Kidney (tissue), 14 donors: Measurements from ENCODE around the gene NTNG2. TPM values are rescaled to one million over a fixed set of nuclear protein-coding genes. Genes with fewer than 3 reads are reported as not detected.

Experiments
- DNase-seq, 5 donors: peaks; one replicate each; pipeline ENCODE4 v3.0.0-alpha.2; 2013 to 2020
- FAIRE-seq: peaks from 2 replicates; lab custom pipeline; 2012; peaks lifted over from hg19 to GRCh38; lab: Jason Lieb, UNC
- H3K27ac ChIP-seq, 2 donors: one replicate each; pipeline ENCODE4 v1.7.0; 2013; ENCODE audit warnings: low read depth in 2 of 2, low read length in 2 of 2, inconsistent platforms in 1 of 2
- H3K27me3 ChIP-seq: one replicate; pipeline ENCODE4 v1.7.1; 2013; ENCODE audit warnings: low read length, inconsistent platforms; ENCODE audit not compliant: control insufficient read depth, insufficient read depth
- H3K36me3 ChIP-seq, 3 donors: one replicate each; pipeline versions ENCODE4 v1.7.0 to v1.7.1; 2013; ENCODE audit warnings: low read length in 3 of 3, control low read depth in 1 of 3, inconsistent platforms in 1 of 3; ENCODE audit not compliant: insufficient read depth in 3 of 3, control insufficient read depth in 2 of 3
- H3K4me1 ChIP-seq, 3 donors: one replicate each; pipeline versions ENCODE4 v1.7.0 to v1.7.1; 2013; ENCODE audit warnings: low read length in 3 of 3, inconsistent platforms in 1 of 3, low read depth in 1 of 3; ENCODE audit not compliant: control insufficient read depth in 2 of 3, insufficient read depth in 2 of 3
- H3K4me3 ChIP-seq, 3 donors: one replicate each; pipeline versions ENCODE4 v1.7.0 to v1.8.1; 2013; ENCODE audit warnings: low read length in 3 of 3, control low read depth in 1 of 3, inconsistent platforms in 1 of 3
- H3K9ac ChIP-seq, 3 donors: one replicate each; pipeline versions ENCODE4 v1.7.0 to v1.7.1; 2013; ENCODE audit warnings: low read length in 3 of 3, control low read depth in 1 of 3, inconsistent platforms in 1 of 3
- H3K9me3 ChIP-seq, 3 donors: one replicate each; pipeline versions ENCODE4 v1.7.0 to v1.7.1; 2013; ENCODE audit warnings: low read length in 3 of 3, control low read depth in 1 of 3, inconsistent platforms in 1 of 3; ENCODE audit not compliant: control insufficient read depth in 2 of 3, insufficient read depth in 1 of 3
- intact Hi-C: fragments of 100-400 bp; cut with DNase I; formaldehyde crosslinking; loops from one replicate; pipeline ENCODE4 v1.11.1; 2022
- polyA plus RNA-seq: library from polyadenylated mRNA; stranded (reverse); fragments of 350-450 nt; fragmentation: Illumina TruSeq; extraction: RNeasy Lipid Tissue Mini Kit (QIAGEN cat#74804); gene quantifications from one replicate; pipeline ENCODE4 v1.2.3, GENCODE V29; 2014; ENCODE audit warnings: low read depth, low replicate concordance; ENCODE audit not compliant: insufficient read depth
- total RNA-seq: library from RNA; stranded (reverse); fragmentation: NEBNext Ultra II Directional; extraction: Animal tissue kit (Norgen Biotek cat#: 25700); gene quantifications from one replicate; pipeline ENCODE4 v1.2.1, GENCODE V29; 2021
- TF ChIP-seq, protein P1 (sequence below): IDR thresholded peaks from 3 replicates; pipeline ENCODE4 v1.5.1; 2012; ENCODE audit warnings: mild to moderate bottlenecking, moderate library complexity, borderline replicate concordance; ENCODE audit not compliant: insufficient read depth; ENCODE audit errors: extremely low read depth
- donor health status: control.
- donor health status: control.
- donor health status: control.
- donor health status: control.
- donor health status: control.
- donor health status: DM: yes; HTN: yes; CAD: no.
- donor health status: Normal renal cell carcinoma (clear cell type).

NTNG2 gene
- total and polyA plus RNA-seq, 2 donors from 2014 or later, result 0.54 to 2.2 TPM

DNA sequence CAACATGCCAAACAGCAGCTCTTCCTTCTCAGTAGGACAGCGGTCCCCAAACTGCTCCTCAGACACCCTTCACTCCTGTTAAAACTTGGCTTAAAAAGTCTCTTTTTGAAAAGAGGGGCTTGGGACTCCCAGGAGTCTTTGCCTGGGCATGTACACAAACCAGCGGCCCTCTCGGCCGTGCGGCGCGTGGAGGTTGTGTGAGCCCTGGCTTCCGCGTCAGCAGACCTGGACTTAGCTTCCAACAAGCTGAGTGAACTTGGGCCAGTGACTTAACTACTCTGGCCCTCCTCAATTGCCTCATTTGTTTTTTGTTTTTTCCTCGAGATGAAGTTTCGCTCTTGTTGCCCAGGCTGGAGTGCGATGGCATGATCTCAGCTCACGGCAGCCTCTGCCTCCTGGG, 15.3 kb upstream of the NTNG2 start:
- Histone ChIP-seq H3K4me1 (peaks cover 0 to 2% (median 0%) of the 10 kb centered on the region in 3 donors), H3K27me3 (no peaks in the 10 kb centered on the region), H3K9me3 (no peaks in the 10 kb centered on the region), H3K27ac (no peak overlapping the region), H3K36me3 (no peaks in the 10 kb centered on the region), H3K4me3 (no peak overlapping the region), H3K9ac (no peak overlapping the region)
- no peak for DNase-seq
- TF ChIP-seq, protein P1, sequence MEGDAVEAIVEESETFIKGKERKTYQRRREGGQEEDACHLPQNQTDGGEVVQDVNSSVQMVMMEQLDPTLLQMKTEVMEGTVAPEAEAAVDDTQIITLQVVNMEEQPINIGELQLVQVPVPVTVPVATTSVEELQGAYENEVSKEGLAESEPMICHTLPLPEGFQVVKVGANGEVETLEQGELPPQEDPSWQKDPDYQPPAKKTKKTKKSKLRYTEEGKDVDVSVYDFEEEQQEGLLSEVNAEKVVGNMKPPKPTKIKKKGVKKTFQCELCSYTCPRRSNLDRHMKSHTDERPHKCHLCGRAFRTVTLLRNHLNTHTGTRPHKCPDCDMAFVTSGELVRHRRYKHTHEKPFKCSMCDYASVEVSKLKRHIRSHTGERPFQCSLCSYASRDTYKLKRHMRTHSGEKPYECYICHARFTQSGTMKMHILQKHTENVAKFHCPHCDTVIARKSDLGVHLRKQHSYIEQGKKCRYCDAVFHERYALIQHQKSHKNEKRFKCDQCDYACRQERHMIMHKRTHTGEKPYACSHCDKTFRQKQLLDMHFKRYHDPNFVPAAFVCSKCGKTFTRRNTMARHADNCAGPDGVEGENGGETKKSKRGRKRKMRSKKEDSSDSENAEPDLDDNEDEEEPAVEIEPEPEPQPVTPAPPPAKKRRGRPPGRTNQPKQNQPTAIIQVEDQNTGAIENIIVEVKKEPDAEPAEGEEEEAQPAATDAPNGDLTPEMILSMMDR, result no peak
- FAIRE-seq, result no peak
- intact Hi-C loops, result no loop called here

DNA sequence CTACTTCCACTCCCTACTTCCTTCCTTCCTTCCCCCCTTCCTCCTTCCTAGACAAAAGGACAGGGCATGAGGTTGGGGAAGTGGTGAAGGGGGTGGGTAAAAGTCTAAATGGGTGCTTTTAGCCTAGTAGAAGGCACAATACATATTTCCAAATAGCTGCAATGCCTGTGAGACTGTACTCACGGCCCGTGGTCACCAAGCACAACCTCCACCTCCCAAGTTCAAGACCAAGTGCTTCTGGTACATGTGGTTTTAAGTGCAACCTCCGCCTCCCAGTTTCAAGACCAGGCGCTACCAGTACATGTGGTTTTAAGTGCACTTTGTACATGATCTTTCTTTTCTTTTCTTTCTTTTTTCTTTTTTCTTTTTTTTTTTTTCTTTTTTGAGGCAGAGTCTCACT, 14.5 kb upstream of the NTNG2 start:
- H3K4me1 ChIP-seq, result no peaks in the 10 kb centered on the region
- no peaks in the 10 kb centered on the region for H3K9me3 ChIP-seq
- no peak for DNase-seq
- H3K4me3 ChIP-seq, result no peak overlapping the region
- H3K27me3 ChIP-seq, result no peaks in the 10 kb centered on the region
- H3K9ac ChIP-seq, result no peak overlapping the region
- intact Hi-C loops, result no loop called here
- H3K27ac ChIP-seq, result no peak overlapping the region
- no peaks in the 10 kb centered on the region for H3K36me3 ChIP-seq
- FAIRE-seq, result no peak
- TF ChIP-seq, protein P1, result no peak

DNA sequence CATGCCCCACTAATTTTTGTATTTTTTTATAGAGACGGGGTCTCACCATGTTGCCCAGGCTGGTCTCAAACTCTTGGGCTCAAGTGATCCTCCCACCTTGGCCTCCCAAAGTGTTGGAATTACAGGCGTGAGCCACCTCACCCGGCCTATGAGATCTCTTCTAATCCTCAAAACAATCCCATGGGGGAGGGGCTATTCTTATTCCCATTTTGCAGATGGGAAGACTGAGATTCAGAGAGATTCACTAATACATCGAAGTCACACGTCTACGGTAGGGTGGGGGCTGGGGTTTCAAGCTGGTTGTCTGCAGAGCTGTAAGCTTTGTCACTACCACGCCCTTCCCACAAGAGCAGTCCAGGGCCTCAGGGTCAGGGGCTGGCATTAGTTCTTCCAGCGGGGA, 14.0 kb upstream of the NTNG2 start:
- intact Hi-C loops, result no loop called here
- no peak overlapping the region for H3K9ac ChIP-seq
- H3K36me3 ChIP-seq, result no peaks in the 10 kb centered on the region
- no peak overlapping the region for H3K27ac ChIP-seq
- H3K27me3 ChIP-seq, result no peaks in the 10 kb centered on the region
- FAIRE-seq, result no peak
- TF ChIP-seq, protein P1, result no peak
- no peak for DNase-seq
- no peaks in the 10 kb centered on the region for H3K4me1 ChIP-seq
- no peaks in the 10 kb centered on the region for H3K9me3 ChIP-seq
- H3K4me3 ChIP-seq, result no peak overlapping the region

DNA sequence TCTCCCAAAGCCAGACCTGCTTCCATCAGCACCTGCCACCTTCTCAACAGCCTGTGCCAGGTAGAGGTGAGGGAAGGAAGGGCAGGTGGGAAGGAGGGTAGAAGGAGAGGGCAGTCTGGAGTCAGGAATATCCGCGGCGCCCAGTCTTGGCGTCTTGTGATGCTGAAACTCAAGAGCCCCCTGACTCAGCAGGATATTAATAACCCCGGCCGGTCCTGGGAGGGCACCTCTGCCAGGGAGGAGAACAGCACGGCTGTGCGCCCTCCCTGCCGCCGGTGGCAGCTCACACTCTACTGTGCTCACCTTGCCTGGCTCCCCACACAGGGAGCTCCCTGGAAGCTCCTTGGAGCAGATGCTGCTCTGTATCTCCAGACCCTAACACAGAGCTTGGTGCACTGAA, 11.6 kb upstream of the NTNG2 start:
- FAIRE-seq (no peak), DNase-seq (no peak)
- Histone ChIP-seq H3K4me3 (no peak overlapping the region), H3K9ac (no peak overlapping the region), H3K9me3 (no peaks in the 10 kb centered on the region), H3K27ac (no peak overlapping the region), H3K36me3 (no peaks in the 10 kb centered on the region), H3K27me3 (no peaks in the 10 kb centered on the region), H3K4me1 (no peaks in the 10 kb centered on the region)
- TF ChIP-seq, protein P1, result no peak
- intact Hi-C loops, result no loop called here
